ENCODE data around the gene SDC1.
"Not testable (repeated sequence)": the region's sequence is repeated elsewhere in the genome, so short reads cannot be mapped to it uniquely, and the experiment has no call there.

The SDC1 gene

GRCh38 chr2:20224716-20225293, at the start of gene SDC1:
TSS of gene SDC1 (minus strand) at chr2:20225130. CDS start at chr2:20224867, 263 bp downstream.
- TF ChIP-seq CTCF (IDR thresholded peaks at IDR 0.05; ENCODE audit: control insufficient read depth, extremely low read depth, insufficient read depth): no peak
- DNase-seq (ENCODE audit: low read depth): no peak
- H3K4me3 ChIP-seq (ENCODE audit: low read depth, low read length): peak within 1 kb of the TSS; percentile 54

- DNase-seq (ENCODE audit: low read depth): no peak
- no peak for TF ChIP-seq CTCF (IDR thresholded peaks at IDR 0.05; ENCODE audit: control insufficient read depth, extremely low read depth, insufficient read depth)
- H3K4me3 ChIP-seq (ENCODE audit: low read depth, low read length): no peak overlapping the region
These were observed 48.1 kb upstream of the SDC1 start for GRCh38 chr2:20273042-20273441.

- not testable (repeated sequence) for DNase-seq (ENCODE audit: low read depth); H3K4me3 ChIP-seq (ENCODE audit: low read depth, low read length)
These were observed 43.4 kb upstream of the SDC1 start for GRCh38 chr2:20268317-20268716.

- no peak for DNase-seq (ENCODE audit: low read depth)
- no peak for TF ChIP-seq CTCF (IDR thresholded peaks at IDR 0.05; ENCODE audit: control insufficient read depth, extremely low read depth, insufficient read depth)
- no peak overlapping the region for H3K4me3 ChIP-seq (ENCODE audit: low read depth, low read length)
These were observed 42.6 kb upstream of the SDC1 start for GRCh38 chr2:20267529-20267928.

- TF ChIP-seq CTCF (IDR thresholded peaks at IDR 0.05; ENCODE audit: control insufficient read depth, extremely low read depth, insufficient read depth): no peak
- no peak overlapping the region for H3K4me3 ChIP-seq (ENCODE audit: low read depth, low read length)
- no peak for DNase-seq (ENCODE audit: low read depth)
These were observed 39.7 kb upstream of the SDC1 start for GRCh38 chr2:20264629-20265028.

- H3K4me3 ChIP-seq (ENCODE audit: low read depth, low read length): no peak overlapping the region
- no peak for TF ChIP-seq CTCF (IDR thresholded peaks at IDR 0.05; ENCODE audit: control insufficient read depth, extremely low read depth, insufficient read depth)
- no peak for DNase-seq (ENCODE audit: low read depth)
These were observed 32.5 kb upstream of the SDC1 start for GRCh38 chr2:20257411-20257810.

GRCh38 chr2:20254731-20255130, 29.8 kb upstream of the SDC1 start:
- no peak for TF ChIP-seq CTCF (IDR thresholded peaks at IDR 0.05; ENCODE audit: control insufficient read depth, extremely low read depth, insufficient read depth)
- DNase-seq (ENCODE audit: low read depth): no peak
- H3K4me3 ChIP-seq (ENCODE audit: low read depth, low read length): no peak overlapping the region
